B cell (primary cell): Measurements from ENCODE around the gene GEMIN7. TPM values are rescaled to one million over a fixed set of nuclear protein-coding genes. Genes with fewer than 3 reads are reported as not detected.

Source experiments
- ATAC-seq: fragments of 200-7000 bp; cut with Tn5 transposase; one replicate; pipeline ENCODE4 v1.10.0; 2021; ENCODE audit warnings: low read depth, mild to moderate bottlenecking, moderate number of reproducible peaks, moderate library complexity
- CTCF ChIA-PET: fragments of 350-600 bp; sonication (Branson Sonifier 250); formaldehyde crosslinking; loops from one replicate; lab custom pipeline; 2021; ENCODE audit warnings: antibody characterized with exemption, inconsistent platforms; lab: Charles Lee
- POLR2A ChIA-PET: fragments of 350-600 bp; sonication (Branson Sonifier 250); formaldehyde crosslinking; loops from one replicate; lab custom pipeline; 2021; ENCODE audit warnings: antibody characterized with exemption; lab: Charles Lee
- DNase-seq: peaks from one replicate; pipeline ENCODE4 v3.0.0; 2013
- H2AFZ ChIP-seq: 2 replicates; pipeline ENCODE4 v1.6.1; 2012; ENCODE audit warnings: mild to moderate bottlenecking, low read depth, low read length; ENCODE audit not compliant: insufficient read depth, poor library complexity, severe bottlenecking
- H3K27ac ChIP-seq, 2 donors: 1 replicate in 1 of 2; 2 replicates in 1 of 2; pipeline ENCODE4 v1.5.1; 2012 to 2013; ENCODE audit warnings: low read length in 2 of 2, mild to moderate bottlenecking in 2 of 2, moderate library complexity in 1 of 2
- H3K27me3 ChIP-seq, 4 experiments: fragments of 200-600 bp in 1 of 4; sonication (generic) in 1 of 4; replicated peaks in 1 of 4; 1 replicate in 2 of 4; 2 replicates in 2 of 4; pipeline versions ENCODE4 v1.6.1 to v1.7.0; 2013 to 2016; ENCODE audit warnings: low read length in 3 of 4, mild to moderate bottlenecking in 2 of 4, mixed read lengths in 1 of 4, moderate library complexity in 1 of 4; ENCODE audit not compliant: insufficient read depth in 4 of 4, control insufficient read depth in 3 of 4; ENCODE audit errors: control extremely low read depth in 1 of 4
- H3K36me3 ChIP-seq, 2 experiments: replicated peaks in 1 of 2; 1 replicate in 1 of 2; 2 replicates in 1 of 2; pipeline versions ENCODE4 v1.6.1 to v1.7.1; 2013; ENCODE audit warnings: low read length in 1 of 2; ENCODE audit not compliant: insufficient read depth in 2 of 2, control insufficient read depth in 1 of 2; ENCODE audit errors: control extremely low read depth in 1 of 2, extremely low read depth in 1 of 2
- H3K4me1 ChIP-seq, 2 donors: fragments of 200-600 bp in 1 of 2; sonication (generic) in 1 of 2; 1 replicate in 1 of 2; 2 replicates in 1 of 2; pipeline versions ENCODE4 v1.5.1 to v1.6.1; 2013 to 2017; ENCODE audit warnings: low read length in 2 of 2; ENCODE audit not compliant: control insufficient read depth in 2 of 2, insufficient read depth in 2 of 2
- H3K4me2 ChIP-seq: replicated peaks from 2 replicates; pipeline ENCODE3; 2012; ENCODE audit warnings: mild to moderate bottlenecking, low read depth, low read length; ENCODE audit not compliant: poor library complexity, severe bottlenecking
- H3K4me3 ChIP-seq, 5 experiments: fragments of 200-600 bp in 1 of 5; sonication (generic) in 1 of 5; 1 replicate in 3 of 5; 2 replicates in 2 of 5; pipeline versions ENCODE4 v1.5.1 to v1.7.0; 2011 to 2016; ENCODE audit warnings: low read length in 4 of 5, mild to moderate bottlenecking in 4 of 5, low read depth in 2 of 5, control low read depth in 1 of 5, moderate library complexity in 1 of 5; ENCODE audit not compliant: insufficient read depth in 1 of 5; ENCODE audit errors: control extremely low read depth in 1 of 5, extremely low read depth in 1 of 5
- H3K79me2 ChIP-seq: fragments of 200-600 bp; sonication (generic); one replicate; pipeline ENCODE4 v1.6.0; 2016; ENCODE audit warnings: low read length; ENCODE audit not compliant: control insufficient read depth, insufficient read depth
- H3K9ac ChIP-seq: fragments of 200-600 bp; sonication (generic); 2 replicates; pipeline ENCODE4 v1.6.1; 2017; ENCODE audit warnings: mild to moderate bottlenecking, low read length, moderate library complexity
- H3K9me3 ChIP-seq, 3 donors: one replicate each; pipeline versions ENCODE4 v1.6.1 to v1.7.1; 2013; ENCODE audit warnings: low read length in 2 of 3; ENCODE audit not compliant: control insufficient read depth in 2 of 3, insufficient read depth in 1 of 3; ENCODE audit errors: control extremely low read depth in 1 of 3
- H4K20me1 ChIP-seq: 2 replicates; pipeline ENCODE4 v1.6.0; 2012; ENCODE audit warnings: mild to moderate bottlenecking, low read length; ENCODE audit not compliant: insufficient read depth, control insufficient read depth, poor library complexity, severe bottlenecking
- H3K27ac Mint-ChIP-seq: one replicate; pipeline ENCODE4 v1.8.0; 2021; ENCODE audit warnings: mixed read lengths
- H3K27me3 Mint-ChIP-seq: one replicate; pipeline ENCODE4 v1.8.0; 2021; ENCODE audit warnings: mixed read lengths
- H3K4me1 Mint-ChIP-seq: one replicate; pipeline ENCODE4 v1.8.0; 2021; ENCODE audit warnings: mixed read lengths
- H3K4me3 Mint-ChIP-seq: one replicate; pipeline ENCODE4 v1.8.0; 2021; ENCODE audit warnings: mixed read lengths
- H3K9me3 Mint-ChIP-seq: one replicate; pipeline ENCODE4 v1.8.0; 2022; ENCODE audit warnings: mixed read lengths; ENCODE audit not compliant: insufficient read depth
- CTCF ChIP-seq: fragments of 200-600 bp; IDR thresholded peaks from one replicate; pipeline ENCODE4 v1.8.0; 2022; ENCODE audit warnings: antibody characterized with exemption, mild to moderate bottlenecking
- EZH2 ChIP-seq: IDR thresholded peaks from 2 replicates; pipeline ENCODE4 v1.6.1; 2012; ENCODE audit warnings: borderline replicate concordance, low read depth, mild to moderate bottlenecking, moderate library complexity, low read length; ENCODE audit not compliant: insufficient read depth, poor library complexity, severe bottlenecking
- WGBS: methylation state at CpG from one replicate; pipeline ENCODE4 v1.1.5; 2013; ENCODE audit warnings: missing lambda C conversion rate; ENCODE audit not compliant: insufficient coverage; 5-methylcytosine and 5-hydroxymethylcytosine counted together
- intact Hi-C: fragments of 100-400 bp; cut with micrococcal nuclease; formaldehyde crosslinking; loops from one replicate; pipeline ENCODE4 v1.10.0; 2022
- polyA plus RNA-seq: library from polyadenylated mRNA; depleted of rRNA; stranded (reverse); fragments of >200 nt; gene quantifications from 2 replicates; pipeline ENCODE4 v1.2.3, GENCODE V29; 2012
- total RNA-seq, 2 donors: library from RNA; stranded (reverse); fragments of 120-200 nt in 1 of 2; gene quantifications; 1 replicate in 1 of 2; 2 replicates in 1 of 2; pipeline versions ENCODE4 v1.2.3 to v1.2.4, GENCODE V29; 2013 to 2022

GEMIN7 gene
- total and polyA plus RNA-seq, 2 donors (not counting 1 experiment from before 2014, with no cell fraction given) = 43.0 to 89.4 TPM

DNA sequence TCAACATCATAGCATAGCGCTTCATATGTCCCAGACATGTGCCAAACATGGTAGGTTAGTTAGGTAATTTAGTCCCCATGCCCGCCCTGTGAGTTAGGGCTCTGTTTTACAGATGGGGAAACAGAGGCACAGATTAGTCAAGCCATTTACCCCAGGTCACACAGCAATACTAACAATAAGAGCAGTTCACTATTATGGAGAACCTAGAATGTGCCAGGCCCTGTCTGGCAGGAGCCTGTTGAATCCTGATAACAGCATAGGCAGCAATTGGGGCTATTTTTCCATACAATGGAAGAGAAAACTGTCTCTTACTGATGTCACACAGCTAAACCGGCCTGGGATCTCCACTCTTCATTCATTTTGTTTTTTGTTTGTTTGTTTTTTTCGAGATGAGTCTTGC, 7.4 kb downstream of the GEMIN7 start:
- TF ChIP-seq EZH2 (no peak), CTCF (no peak)
- Histone ChIP-seq H3K27ac (no peak overlapping the region), H3K4me2 (no peak overlapping the region), H3K9me3 (peaks cover 0 to 7% (median 0%) of the 10 kb centered on the region in 3 donors), H3K36me3 (peaks cover 2 to 28% of the 10 kb centered on the region in 2 experiments), H3K4me1 (peaks cover 6 to 18% of the 10 kb centered on the region in 2 donors), H3K4me3 (no peak overlapping the region), H3K79me2 (peaks cover 69% of the 10 kb centered on the region), H4K20me1 (peaks cover 8% of the 10 kb centered on the region), H3K27me3 (no peaks in the 10 kb centered on the region), H3K9ac (no peak overlapping the region), H2AFZ (no peak overlapping the region)
- ATAC-seq = no peak
- DNase-seq = no peak
- WGBS = no CpG with 5 or more reads among the region's 4 CpGs
- Mint-ChIP-seq H3K27me3 (no peaks in the 10 kb centered on the region), H3K4me3 (no peak overlapping the region), H3K4me1 (peaks cover 30% of the 10 kb centered on the region), H3K27ac (peak overlapping the region; percentile 53), H3K9me3 (peaks cover 3% of the 10 kb centered on the region)
- POLR2A ChIA-PET = no interaction called here
- CTCF ChIA-PET = no interaction called here
- intact Hi-C loops = no loop called here

- H3K4me1 ChIP-seq = peaks cover 6 to 21% of the 10 kb centered on the region in 2 donors
- H3K27me3 Mint-ChIP-seq = no peaks in the 10 kb centered on the region
- no peak overlapping the region for H3K4me3 Mint-ChIP-seq
- H3K4me2 ChIP-seq = peak overlapping the region; percentile 28
- WGBS = 20% methylated on average over 11 of the region's 11 CpGs
- H3K27me3 ChIP-seq = no peaks in the 10 kb centered on the region
- peaks cover 62% of the 10 kb centered on the region for H3K79me2 ChIP-seq
- CTCF ChIA-PET = no interaction called here
- ATAC-seq = no peak
- no peak overlapping the region for H3K4me3 ChIP-seq
- peak overlapping the region in 1 of 2 donors; percentile 56 for H3K27ac ChIP-seq
- H3K9me3 ChIP-seq = peaks cover 0 to 8% (median 0%) of the 10 kb centered on the region in 3 donors
- no peak overlapping the region for H3K9ac ChIP-seq
- peaks cover 31% of the 10 kb centered on the region for H3K4me1 Mint-ChIP-seq
- H4K20me1 ChIP-seq = peaks cover 8% of the 10 kb centered on the region
- H2AFZ ChIP-seq = no peak overlapping the region
- DNase-seq = no peak
- H3K27ac Mint-ChIP-seq = peak overlapping the region; percentile 72
- TF ChIP-seq EZH2 = no peak
- no peak for TF ChIP-seq CTCF
- POLR2A ChIA-PET = no interaction called here
- intact Hi-C loops = no loop called here
- H3K36me3 ChIP-seq = peaks cover 2 to 18% of the 10 kb centered on the region in 2 experiments
- H3K9me3 Mint-ChIP-seq = peaks cover 3% of the 10 kb centered on the region
These were observed 8.5 kb downstream of the GEMIN7 start for GRCh38 chr19:45087531-45087930.
